ENCODE measurements around the gene EFHD2. TPM values are rescaled to one million over a fixed set of nuclear protein-coding genes. Genes with fewer than 3 reads are reported as not detected.
"Not testable (repeated sequence)": the region's sequence is repeated elsewhere in the genome, so short reads cannot be mapped to it uniquely, and the experiment has no call there.

Gene EFHD2
- total RNA-seq, 1 experiment from 2014 or later, result 90.8 TPM

DNA sequence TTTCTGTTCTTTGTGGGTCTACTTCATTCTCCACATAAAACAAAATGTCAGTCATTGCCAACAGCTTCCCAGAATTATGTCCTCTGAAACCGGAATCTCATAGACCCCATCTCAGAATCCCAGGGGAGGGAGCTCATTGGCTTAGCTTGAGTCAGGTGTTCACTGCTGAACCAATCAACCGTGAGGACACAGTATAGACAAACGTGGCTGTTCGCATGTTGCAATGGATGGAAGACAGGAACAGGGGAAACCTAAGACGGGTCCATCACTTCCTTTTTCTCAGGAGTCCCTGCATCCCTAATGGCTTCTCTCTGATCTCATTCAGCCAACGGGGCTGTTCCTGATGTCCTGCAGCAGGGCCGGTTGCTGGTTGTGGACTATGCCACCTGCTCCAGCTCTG, 56.0 kb downstream of the EFHD2 start:
- Histone ChIP-seq H3K36me3 (ENCODE audit: control insufficient read depth, insufficient read depth, low read length) (no peaks in the 10 kb centered on the region), H3K27me3 (ENCODE audit: control insufficient read depth, insufficient read depth, low read length) (no peaks in the 10 kb centered on the region), H3K9me3 (ENCODE audit: control insufficient read depth, insufficient read depth, low read depth, low read length) (no peaks in the 10 kb centered on the region), H3K27ac (ENCODE audit: low read length) (no peak overlapping the region), H3K4me1 (ENCODE audit: control insufficient read depth, insufficient read depth, low read length) (no peaks in the 10 kb centered on the region), H3K4me3 (ENCODE audit: low read depth in 2 of 2, low read length in 2 of 2) (no peak overlapping the region)
- intact Hi-C loops (cut with micrococcal nuclease; ENCODE audit: unreplicated experiment), result no loop called here
- CTCF ChIA-PET, result no interaction called here
- POLR2A ChIA-PET, result interaction anchor here (0.7 kb wide), 1 partner anchor 149 kb away, joined by 3 read pairs; no protein-coding TSS in a partner anchor
- in situ Hi-C loops (cut with HindIII; ENCODE audit: low pct_unique_long_range_greater_than_20kb, low sequenced_read_pairs), result no loop called here
- ATAC-seq, result no peak
- TF ChIP-seq SIN3A (IDR thresholded peaks at IDR 0.05; ENCODE audit: borderline replicate concordance, insufficient read depth, low read depth, low read length) (no peak), TCF7L2 (IDR thresholded peaks at IDR 0.05; ENCODE audit: low read depth, low read length) (no peak), POLR2AphosphoS5 (IDR thresholded peaks at IDR 0.05; ENCODE audit: low read depth, low read length) (no peak)
- TF ChIP-seq, protein P1, sequence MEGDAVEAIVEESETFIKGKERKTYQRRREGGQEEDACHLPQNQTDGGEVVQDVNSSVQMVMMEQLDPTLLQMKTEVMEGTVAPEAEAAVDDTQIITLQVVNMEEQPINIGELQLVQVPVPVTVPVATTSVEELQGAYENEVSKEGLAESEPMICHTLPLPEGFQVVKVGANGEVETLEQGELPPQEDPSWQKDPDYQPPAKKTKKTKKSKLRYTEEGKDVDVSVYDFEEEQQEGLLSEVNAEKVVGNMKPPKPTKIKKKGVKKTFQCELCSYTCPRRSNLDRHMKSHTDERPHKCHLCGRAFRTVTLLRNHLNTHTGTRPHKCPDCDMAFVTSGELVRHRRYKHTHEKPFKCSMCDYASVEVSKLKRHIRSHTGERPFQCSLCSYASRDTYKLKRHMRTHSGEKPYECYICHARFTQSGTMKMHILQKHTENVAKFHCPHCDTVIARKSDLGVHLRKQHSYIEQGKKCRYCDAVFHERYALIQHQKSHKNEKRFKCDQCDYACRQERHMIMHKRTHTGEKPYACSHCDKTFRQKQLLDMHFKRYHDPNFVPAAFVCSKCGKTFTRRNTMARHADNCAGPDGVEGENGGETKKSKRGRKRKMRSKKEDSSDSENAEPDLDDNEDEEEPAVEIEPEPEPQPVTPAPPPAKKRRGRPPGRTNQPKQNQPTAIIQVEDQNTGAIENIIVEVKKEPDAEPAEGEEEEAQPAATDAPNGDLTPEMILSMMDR (IDR thresholded peaks at IDR 0.05), result no peak
- TF ChIP-seq, protein P2, sequence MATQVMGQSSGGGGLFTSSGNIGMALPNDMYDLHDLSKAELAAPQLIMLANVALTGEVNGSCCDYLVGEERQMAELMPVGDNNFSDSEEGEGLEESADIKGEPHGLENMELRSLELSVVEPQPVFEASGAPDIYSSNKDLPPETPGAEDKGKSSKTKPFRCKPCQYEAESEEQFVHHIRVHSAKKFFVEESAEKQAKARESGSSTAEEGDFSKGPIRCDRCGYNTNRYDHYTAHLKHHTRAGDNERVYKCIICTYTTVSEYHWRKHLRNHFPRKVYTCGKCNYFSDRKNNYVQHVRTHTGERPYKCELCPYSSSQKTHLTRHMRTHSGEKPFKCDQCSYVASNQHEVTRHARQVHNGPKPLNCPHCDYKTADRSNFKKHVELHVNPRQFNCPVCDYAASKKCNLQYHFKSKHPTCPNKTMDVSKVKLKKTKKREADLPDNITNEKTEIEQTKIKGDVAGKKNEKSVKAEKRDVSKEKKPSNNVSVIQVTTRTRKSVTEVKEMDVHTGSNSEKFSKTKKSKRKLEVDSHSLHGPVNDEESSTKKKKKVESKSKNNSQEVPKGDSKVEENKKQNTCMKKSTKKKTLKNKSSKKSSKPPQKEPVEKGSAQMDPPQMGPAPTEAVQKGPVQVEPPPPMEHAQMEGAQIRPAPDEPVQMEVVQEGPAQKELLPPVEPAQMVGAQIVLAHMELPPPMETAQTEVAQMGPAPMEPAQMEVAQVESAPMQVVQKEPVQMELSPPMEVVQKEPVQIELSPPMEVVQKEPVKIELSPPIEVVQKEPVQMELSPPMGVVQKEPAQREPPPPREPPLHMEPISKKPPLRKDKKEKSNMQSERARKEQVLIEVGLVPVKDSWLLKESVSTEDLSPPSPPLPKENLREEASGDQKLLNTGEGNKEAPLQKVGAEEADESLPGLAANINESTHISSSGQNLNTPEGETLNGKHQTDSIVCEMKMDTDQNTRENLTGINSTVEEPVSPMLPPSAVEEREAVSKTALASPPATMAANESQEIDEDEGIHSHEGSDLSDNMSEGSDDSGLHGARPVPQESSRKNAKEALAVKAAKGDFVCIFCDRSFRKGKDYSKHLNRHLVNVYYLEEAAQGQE (IDR thresholded peaks at IDR 0.05; ENCODE audit: insufficient read depth in 1 of 2, low read depth in 2 of 2, low read length in 1 of 2), result no peak
- no peak for DNase-seq (ENCODE audit: low read depth, low spot score)
- no TSS peak for BruUV-seq (replicated peaks)

DNA sequence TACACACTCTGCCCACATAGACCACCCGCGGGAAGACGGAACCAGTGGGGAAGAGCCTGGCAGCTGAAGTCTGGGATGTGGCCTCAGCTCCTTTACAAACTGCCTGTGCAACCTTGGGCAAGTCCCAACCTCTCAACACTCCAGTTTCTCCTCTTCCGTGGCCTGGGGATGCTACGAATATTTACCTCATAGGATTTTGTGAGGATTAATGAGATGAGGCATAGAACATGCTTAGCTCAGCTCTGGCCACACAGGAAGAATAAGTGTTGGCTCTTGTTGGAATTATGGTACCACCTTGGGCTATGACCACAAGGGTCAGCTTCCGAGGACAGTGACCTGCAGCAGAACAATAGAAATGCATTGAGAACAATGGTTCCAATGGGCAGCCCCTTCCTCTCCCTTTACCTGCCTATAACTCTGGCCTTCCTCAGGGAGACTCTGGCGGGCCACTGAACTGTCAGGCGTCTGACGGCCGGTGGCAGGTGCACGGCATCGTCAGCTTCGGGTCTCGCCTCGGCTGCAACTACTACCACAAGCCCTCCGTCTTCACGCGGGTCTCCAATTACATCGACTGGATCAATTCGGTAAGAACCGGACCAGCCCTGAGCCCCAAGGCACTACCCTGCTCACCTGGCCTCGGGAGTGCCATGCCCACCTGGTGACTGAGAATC, 57.4 kb downstream of the EFHD2 start:
- intact Hi-C loops (cut with micrococcal nuclease; ENCODE audit: unreplicated experiment); H3K4me1 ChIP-seq (ENCODE audit: control insufficient read depth, insufficient read depth, low read length); ATAC-seq; in situ Hi-C loops (cut with HindIII; ENCODE audit: low pct_unique_long_range_greater_than_20kb, low sequenced_read_pairs); H3K36me3 ChIP-seq (ENCODE audit: control insufficient read depth, insufficient read depth, low read length); H3K27ac ChIP-seq (ENCODE audit: low read length); POLR2A ChIA-PET; CTCF ChIA-PET; DNase-seq (ENCODE audit: low read depth, low spot score); H3K27me3 ChIP-seq (ENCODE audit: control insufficient read depth, insufficient read depth, low read length); H3K9me3 ChIP-seq (ENCODE audit: control insufficient read depth, insufficient read depth, low read depth, low read length); H3K4me3 ChIP-seq (ENCODE audit: low read depth in 2 of 2, low read length in 2 of 2); BruUV-seq (replicated peaks): not testable (repeated sequence)

DNA sequence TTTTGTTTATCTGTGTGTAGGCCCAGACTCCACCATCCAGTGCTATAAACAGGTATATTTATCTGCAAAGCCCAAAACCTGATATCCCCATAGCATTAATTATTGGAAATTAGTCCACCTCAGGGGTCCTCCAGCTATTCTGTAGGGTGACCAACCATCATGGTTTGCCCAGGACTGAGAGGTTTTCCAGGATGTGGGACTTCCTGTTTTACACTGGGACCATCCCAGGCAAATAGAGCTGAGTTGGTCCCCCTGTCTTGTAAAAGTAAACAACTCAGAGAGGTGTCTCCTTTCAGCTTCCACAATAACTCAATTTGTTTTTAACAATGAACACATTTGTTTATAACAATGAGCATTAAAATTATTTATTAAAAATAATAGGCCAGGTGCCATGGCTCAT, 58.5 kb downstream of the EFHD2 start:
- TF ChIP-seq TCF7L2 (IDR thresholded peaks at IDR 0.05; ENCODE audit: low read depth, low read length) (no peak), POLR2AphosphoS5 (IDR thresholded peaks at IDR 0.05; ENCODE audit: low read depth, low read length) (no peak), SIN3A (IDR thresholded peaks at IDR 0.05; ENCODE audit: borderline replicate concordance, insufficient read depth, low read depth, low read length) (no peak)
- TF ChIP-seq, protein P2 (IDR thresholded peaks at IDR 0.05; ENCODE audit: insufficient read depth in 1 of 2, low read depth in 2 of 2, low read length in 1 of 2), result no peak
- TF ChIP-seq, protein P1 (IDR thresholded peaks at IDR 0.05), result no peak
- in situ Hi-C loops (cut with HindIII; ENCODE audit: low pct_unique_long_range_greater_than_20kb, low sequenced_read_pairs), result no loop called here
- Histone ChIP-seq H3K4me3 (ENCODE audit: low read depth in 2 of 2, low read length in 2 of 2) (no peak overlapping the region), H3K36me3 (ENCODE audit: control insufficient read depth, insufficient read depth, low read length) (no peaks in the 10 kb centered on the region), H3K27me3 (ENCODE audit: control insufficient read depth, insufficient read depth, low read length) (no peaks in the 10 kb centered on the region), H3K9me3 (ENCODE audit: control insufficient read depth, insufficient read depth, low read depth, low read length) (no peaks in the 10 kb centered on the region), H3K4me1 (ENCODE audit: control insufficient read depth, insufficient read depth, low read length) (no peaks in the 10 kb centered on the region), H3K27ac (ENCODE audit: low read length) (no peak overlapping the region)
- intact Hi-C loops (cut with micrococcal nuclease; ENCODE audit: unreplicated experiment), result no loop called here
- BruUV-seq (replicated peaks), result no TSS peak
- ATAC-seq (no peak), DNase-seq (ENCODE audit: low read depth, low spot score) (no peak)
- CTCF ChIA-PET, result no interaction called here
- POLR2A ChIA-PET, result no interaction called here
